Measurements from ENCODE around the gene MIXL1.

The MIXL1 gene

DNA sequence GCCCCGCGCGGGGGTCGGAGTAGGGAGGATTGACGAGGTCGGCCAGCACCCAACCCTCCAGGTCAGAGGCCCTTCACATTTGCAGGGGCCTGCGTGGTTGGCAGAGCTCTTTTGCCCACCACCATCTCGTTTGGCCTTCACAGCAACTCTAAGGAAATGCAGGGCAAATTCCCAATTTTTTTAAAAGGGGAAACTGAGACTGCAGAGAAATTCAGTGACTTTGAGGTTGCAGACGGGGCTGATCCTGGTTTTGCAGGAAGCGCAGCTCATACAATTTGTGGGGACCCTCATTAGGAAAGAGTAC, 36.5 kb upstream of the MIXL1 start:
- ChIA-PET POLR2A (interaction anchor here (0.7 to 1.2 kb wide), 5 partner anchors 10 to 125 kb away, joined by 3 to 4 read pairs (median 3); partner anchors contain the start of gene H3-3A), CTCF (interaction anchor here (1.0 kb wide), 1 partner anchor 10 kb away, joined by 5 read pairs; no protein-coding TSS in a partner anchor)
- DNase-seq (ENCODE audit: extremely low spot score): no peak
- TF ChIP-seq TARDBP (IDR thresholded peaks at IDR 0.05): no peak
- no peak for TF ChIP-seq ARNT (IDR thresholded peaks at IDR 0.05)
- no peak for TF ChIP-seq FOXM1 (IDR thresholded peaks at IDR 0.05; ENCODE audit: borderline replicate concordance)
- TF ChIP-seq FOXA1 (IDR thresholded peaks at IDR 0.05): no peak
- no peak for TF ChIP-seq ZNF384 (IDR thresholded peaks at IDR 0.05)
- no peak for TF ChIP-seq BHLHE40 (IDR thresholded peaks at IDR 0.05; ENCODE audit: borderline replicate concordance)
- TF ChIP-seq NFRKB (IDR thresholded peaks at IDR 0.05): no peak
- TF ChIP-seq, protein P1, sequence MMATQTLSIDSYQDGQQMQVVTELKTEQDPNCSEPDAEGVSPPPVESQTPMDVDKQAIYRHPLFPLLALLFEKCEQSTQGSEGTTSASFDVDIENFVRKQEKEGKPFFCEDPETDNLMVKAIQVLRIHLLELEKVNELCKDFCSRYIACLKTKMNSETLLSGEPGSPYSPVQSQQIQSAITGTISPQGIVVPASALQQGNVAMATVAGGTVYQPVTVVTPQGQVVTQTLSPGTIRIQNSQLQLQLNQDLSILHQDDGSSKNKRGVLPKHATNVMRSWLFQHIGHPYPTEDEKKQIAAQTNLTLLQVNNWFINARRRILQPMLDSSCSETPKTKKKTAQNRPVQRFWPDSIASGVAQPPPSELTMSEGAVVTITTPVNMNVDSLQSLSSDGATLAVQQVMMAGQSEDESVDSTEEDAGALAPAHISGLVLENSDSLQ (IDR thresholded peaks at IDR 0.05): no peak
- TF ChIP-seq SUZ12 (IDR thresholded peaks at IDR 0.05): no peak

DNA sequence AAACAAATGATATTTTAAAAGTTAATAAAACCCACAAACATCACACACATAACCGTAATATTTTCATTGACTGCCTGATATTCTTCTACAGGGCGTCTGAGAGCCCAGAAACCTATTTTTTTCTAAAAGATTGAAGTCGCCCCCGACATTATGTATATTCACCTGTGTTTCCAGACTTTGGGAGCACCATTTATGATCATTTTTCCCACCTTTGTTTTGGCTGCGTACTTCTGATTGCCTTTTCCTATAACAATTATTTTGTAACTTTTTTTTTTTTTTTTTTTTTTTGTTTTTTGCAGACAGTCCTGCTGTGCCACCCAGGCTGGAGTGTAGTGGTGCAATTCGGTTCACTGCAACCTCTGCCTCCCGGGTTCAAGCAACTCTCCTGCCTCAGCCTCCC, 36.1 kb upstream of the MIXL1 start:
- ChIA-PET CTCF (interaction anchor here (1.0 kb wide), 1 partner anchor 10 kb away, joined by 5 read pairs; no protein-coding TSS in a partner anchor), POLR2A (interaction anchor here (0.8 to 1.2 kb wide), 4 partner anchors 10 to 125 kb away, joined by 3 to 4 read pairs (median 4); partner anchors contain the start of gene H3-3A)
- DNase-seq (ENCODE audit: extremely low spot score): no peak
- TF ChIP-seq ZNF384 (IDR thresholded peaks at IDR 0.05): peak; percentile 69
- no peak for TF ChIP-seq FOXK2 (IDR thresholded peaks at IDR 0.05)
- no peak for TF ChIP-seq HDGF (IDR thresholded peaks at IDR 0.05; ENCODE audit: borderline replicate concordance)
- TF ChIP-seq ARNT (IDR thresholded peaks at IDR 0.05): no peak

DNA sequence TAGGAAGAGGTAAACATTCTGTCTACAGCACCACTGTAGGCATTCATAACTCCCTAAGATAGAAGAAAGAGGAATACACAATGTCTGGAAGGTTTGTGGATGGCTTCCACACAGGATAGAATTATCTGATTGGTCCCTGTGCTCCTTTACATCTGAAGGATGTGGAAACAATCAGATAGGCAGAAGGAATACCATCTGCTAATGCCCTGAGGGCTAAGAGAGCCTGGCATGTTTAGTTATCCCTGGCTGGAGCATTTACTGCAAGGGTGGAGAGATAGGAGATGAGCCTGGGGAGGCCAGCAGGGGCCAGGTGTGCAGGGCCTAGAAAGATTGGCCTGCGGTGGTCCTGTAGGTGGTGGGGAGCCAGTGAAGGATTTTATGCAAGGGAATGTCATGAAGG, 28.3 kb upstream of the MIXL1 start:
- CTCF ChIA-PET: interaction anchor here (1.1 to 3.4 kb wide), 2 partner anchors 58 to 70 kb away, joined by 4 to 29 read pairs; no protein-coding TSS in a partner anchor
- DNase-seq (ENCODE audit: extremely low spot score): no peak
- no peak for TF ChIP-seq TARDBP (IDR thresholded peaks at IDR 0.05)
- no peak for TF ChIP-seq NFRKB (IDR thresholded peaks at IDR 0.05)
- TF ChIP-seq SUZ12 (IDR thresholded peaks at IDR 0.05): no peak
- TF ChIP-seq HDGF (IDR thresholded peaks at IDR 0.05; ENCODE audit: borderline replicate concordance): no peak
- no peak for TF ChIP-seq ELF4 (IDR thresholded peaks at IDR 0.05)
- no peak for TF ChIP-seq FOXM1 (IDR thresholded peaks at IDR 0.05; ENCODE audit: borderline replicate concordance)
- TF ChIP-seq ZNF384 (IDR thresholded peaks at IDR 0.05): no peak
- TF ChIP-seq CTBP1 (IDR thresholded peaks at IDR 0.05; ENCODE audit: borderline replicate concordance): no peak
- TF ChIP-seq, protein P1 (IDR thresholded peaks at IDR 0.05): no peak
- TF ChIP-seq BHLHE40 (IDR thresholded peaks at IDR 0.05; ENCODE audit: borderline replicate concordance): no peak
- no peak for TF ChIP-seq FOXK2 (IDR thresholded peaks at IDR 0.05)
- TF ChIP-seq FOXA1 (IDR thresholded peaks at IDR 0.05): no peak
- TF ChIP-seq LEF1 (IDR thresholded peaks at IDR 0.05; ENCODE audit: borderline replicate concordance): no peak
- TF ChIP-seq SP1 (IDR thresholded peaks at IDR 0.05): no peak
- POLR2A ChIA-PET: interaction anchor here (0.8 kb wide), 1 partner anchor 11 kb away, joined by 5 read pairs; no protein-coding TSS in a partner anchor

- ChIA-PET CTCF (interaction anchor here (1.0 to 2.8 kb wide), 4 partner anchors 11 to 135 kb away, joined by 3 to 16 read pairs (median 6); no protein-coding TSS in a partner anchor), POLR2A (interaction anchor here (1.7 kb wide), 1 partner anchor 110 kb away, joined by 9 read pairs; the partner anchor contains the start of gene LIN9)
- TF ChIP-seq BHLHE40 (IDR thresholded peaks at IDR 0.05; ENCODE audit: borderline replicate concordance) (no peak), HDGF (IDR thresholded peaks at IDR 0.05; ENCODE audit: borderline replicate concordance) (no peak), TARDBP (IDR thresholded peaks at IDR 0.05) (no peak), FOXK2 (IDR thresholded peaks at IDR 0.05) (no peak), CTBP1 (IDR thresholded peaks at IDR 0.05; ENCODE audit: borderline replicate concordance) (no peak), SP1 (IDR thresholded peaks at IDR 0.05) (no peak), ARNT (IDR thresholded peaks at IDR 0.05) (no peak), NFRKB (IDR thresholded peaks at IDR 0.05) (no peak), FOXA1 (IDR thresholded peaks at IDR 0.05) (no peak), FOXM1 (IDR thresholded peaks at IDR 0.05; ENCODE audit: borderline replicate concordance) (no peak), L3MBTL2 (conservative IDR thresholded peaks at IDR 0.05) (no peak)
- DNase-seq (ENCODE audit: extremely low spot score): no peak
Measured at GRCh38 chr1:226199971-226200370, 23.5 kb upstream of the MIXL1 start.

DNA sequence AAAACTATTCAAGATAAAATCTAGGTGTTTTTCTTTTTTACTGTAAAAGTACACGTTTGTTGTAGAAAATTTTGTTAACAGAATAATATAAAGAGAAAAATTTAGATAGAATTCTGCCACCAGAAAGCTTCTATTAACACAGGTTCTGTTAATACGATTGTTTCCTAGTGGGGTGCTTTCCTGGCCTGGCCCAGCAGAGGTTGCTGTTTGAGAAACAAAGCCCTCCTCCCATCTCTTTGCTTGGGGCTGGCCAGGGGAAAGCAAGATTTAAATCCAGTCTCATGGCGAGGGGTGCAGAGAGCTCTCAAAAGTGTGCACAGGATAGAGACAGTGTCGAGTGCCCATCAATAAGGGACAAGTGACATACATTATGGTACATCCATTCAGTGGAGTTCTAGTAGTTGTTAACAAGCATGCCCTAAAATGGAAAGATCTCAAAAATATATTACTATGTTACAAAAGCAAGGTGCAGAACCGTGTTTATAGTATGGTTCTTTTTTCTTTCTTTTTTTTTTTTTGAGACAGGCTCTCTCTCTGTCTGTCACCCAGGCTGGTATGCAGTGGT, 22.4 kb upstream of the MIXL1 start:
- CTCF ChIA-PET: interaction anchor here (0.6 to 2.8 kb wide), 8 partner anchors 10 to 136 kb away, joined by 3 to 16 read pairs (median 4); no protein-coding TSS in a partner anchor
- DNase-seq (ENCODE audit: extremely low spot score): peak; percentile 52
- POLR2A ChIA-PET: interaction anchor here (1.7 kb wide), 1 partner anchor 108 kb away, joined by 9 read pairs; the partner anchor contains the start of gene LIN9
- TF ChIP-seq FOXM1 (IDR thresholded peaks at IDR 0.05; ENCODE audit: borderline replicate concordance) (no peak), LEF1 (IDR thresholded peaks at IDR 0.05; ENCODE audit: borderline replicate concordance) (no peak), HDGF (IDR thresholded peaks at IDR 0.05; ENCODE audit: borderline replicate concordance) (no peak), CTBP1 (IDR thresholded peaks at IDR 0.05; ENCODE audit: borderline replicate concordance) (no peak)

GRCh38 chr1:226202246-226202645, 21.2 kb upstream of the MIXL1 start:
- ChIA-PET CTCF (interaction anchor here (0.8 to 1.3 kb wide), 4 partner anchors 9 to 131 kb away, joined by 3 to 5 read pairs (median 4); no protein-coding TSS in a partner anchor), POLR2A (interaction anchor here (1.3 kb wide), 2 partner anchors 107 to 108 kb away, joined by 3 to 5 read pairs; partner anchors contain the start of gene LIN9)
- DNase-seq (ENCODE audit: extremely low spot score): no peak
- TF ChIP-seq CTBP1 (IDR thresholded peaks at IDR 0.05; ENCODE audit: borderline replicate concordance): no peak
- no peak for TF ChIP-seq ZNF384 (IDR thresholded peaks at IDR 0.05)
- TF ChIP-seq ARNT (IDR thresholded peaks at IDR 0.05): no peak
- TF ChIP-seq LEF1 (IDR thresholded peaks at IDR 0.05; ENCODE audit: borderline replicate concordance): no peak
- TF ChIP-seq L3MBTL2 (conservative IDR thresholded peaks at IDR 0.05): no peak
- TF ChIP-seq, protein P1 (IDR thresholded peaks at IDR 0.05): no peak
- no peak for TF ChIP-seq ELF4 (IDR thresholded peaks at IDR 0.05)
- TF ChIP-seq BHLHE40 (IDR thresholded peaks at IDR 0.05; ENCODE audit: borderline replicate concordance): no peak
- TF ChIP-seq FOXA1 (IDR thresholded peaks at IDR 0.05): no peak
- no peak for TF ChIP-seq SUZ12 (IDR thresholded peaks at IDR 0.05)
- no peak for TF ChIP-seq NFRKB (IDR thresholded peaks at IDR 0.05)
- no peak for TF ChIP-seq TARDBP (IDR thresholded peaks at IDR 0.05)
- TF ChIP-seq FOXM1 (IDR thresholded peaks at IDR 0.05; ENCODE audit: borderline replicate concordance): no peak
- TF ChIP-seq FOXK2 (IDR thresholded peaks at IDR 0.05): no peak
- no peak for TF ChIP-seq SP1 (IDR thresholded peaks at IDR 0.05)
- no peak for TF ChIP-seq HDGF (IDR thresholded peaks at IDR 0.05; ENCODE audit: borderline replicate concordance)
